ENCODE results near the gene RCAN1. TPM values are rescaled to one million over a fixed set of nuclear protein-coding genes. Genes with fewer than 3 reads are reported as not detected.

Gene RCAN1
- total and polyA plus RNA-seq, 9 donors = 8.6 to 26.7 (median 10.0) TPM

DNA sequence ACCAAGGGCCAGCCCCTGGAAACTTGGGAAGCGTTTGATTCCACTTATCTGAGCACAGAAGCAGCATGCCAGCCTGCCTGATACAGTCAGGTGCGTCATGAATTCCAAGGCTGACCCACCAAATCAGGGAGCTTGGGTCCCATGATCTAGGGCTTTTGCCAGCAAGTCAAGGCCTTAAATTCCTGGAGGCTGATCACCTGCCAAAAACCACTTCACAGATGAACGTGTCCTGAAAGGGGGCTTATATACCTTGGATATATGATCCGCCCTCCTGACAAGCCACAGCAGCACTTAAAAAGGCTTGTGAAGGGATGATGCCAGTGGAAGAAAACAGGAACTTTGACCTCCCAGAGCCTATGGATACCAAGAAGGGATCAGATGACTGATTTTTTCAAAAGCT, 29.9 kb upstream of the RCAN1 start:
- DNase-seq = no peak
- Histone ChIP-seq H3K9me3 (no peaks in the 10 kb centered on the region), H3K27ac (no peak overlapping the region), H3K27me3 (no peaks in the 10 kb centered on the region), H3K4me1 (ENCODE audit: insufficient read depth) (no peaks in the 10 kb centered on the region), H3K36me3 (no peaks in the 10 kb centered on the region), H3K4me3 (no peak overlapping the region)
- TF ChIP-seq POLR2A (IDR thresholded peaks at IDR 0.05) (no peak), EP300 (IDR thresholded peaks at IDR 0.05) (no peak)
- TF ChIP-seq, protein P1, sequence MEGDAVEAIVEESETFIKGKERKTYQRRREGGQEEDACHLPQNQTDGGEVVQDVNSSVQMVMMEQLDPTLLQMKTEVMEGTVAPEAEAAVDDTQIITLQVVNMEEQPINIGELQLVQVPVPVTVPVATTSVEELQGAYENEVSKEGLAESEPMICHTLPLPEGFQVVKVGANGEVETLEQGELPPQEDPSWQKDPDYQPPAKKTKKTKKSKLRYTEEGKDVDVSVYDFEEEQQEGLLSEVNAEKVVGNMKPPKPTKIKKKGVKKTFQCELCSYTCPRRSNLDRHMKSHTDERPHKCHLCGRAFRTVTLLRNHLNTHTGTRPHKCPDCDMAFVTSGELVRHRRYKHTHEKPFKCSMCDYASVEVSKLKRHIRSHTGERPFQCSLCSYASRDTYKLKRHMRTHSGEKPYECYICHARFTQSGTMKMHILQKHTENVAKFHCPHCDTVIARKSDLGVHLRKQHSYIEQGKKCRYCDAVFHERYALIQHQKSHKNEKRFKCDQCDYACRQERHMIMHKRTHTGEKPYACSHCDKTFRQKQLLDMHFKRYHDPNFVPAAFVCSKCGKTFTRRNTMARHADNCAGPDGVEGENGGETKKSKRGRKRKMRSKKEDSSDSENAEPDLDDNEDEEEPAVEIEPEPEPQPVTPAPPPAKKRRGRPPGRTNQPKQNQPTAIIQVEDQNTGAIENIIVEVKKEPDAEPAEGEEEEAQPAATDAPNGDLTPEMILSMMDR (IDR thresholded peaks at IDR 0.05) = no peak
- intact Hi-C loops (cut with DNase I) = no loop called here
- WGBS, 3 donors = 51 to 65% (median 52%) methylated on average over 4 of the region's 4 CpGs

DNA sequence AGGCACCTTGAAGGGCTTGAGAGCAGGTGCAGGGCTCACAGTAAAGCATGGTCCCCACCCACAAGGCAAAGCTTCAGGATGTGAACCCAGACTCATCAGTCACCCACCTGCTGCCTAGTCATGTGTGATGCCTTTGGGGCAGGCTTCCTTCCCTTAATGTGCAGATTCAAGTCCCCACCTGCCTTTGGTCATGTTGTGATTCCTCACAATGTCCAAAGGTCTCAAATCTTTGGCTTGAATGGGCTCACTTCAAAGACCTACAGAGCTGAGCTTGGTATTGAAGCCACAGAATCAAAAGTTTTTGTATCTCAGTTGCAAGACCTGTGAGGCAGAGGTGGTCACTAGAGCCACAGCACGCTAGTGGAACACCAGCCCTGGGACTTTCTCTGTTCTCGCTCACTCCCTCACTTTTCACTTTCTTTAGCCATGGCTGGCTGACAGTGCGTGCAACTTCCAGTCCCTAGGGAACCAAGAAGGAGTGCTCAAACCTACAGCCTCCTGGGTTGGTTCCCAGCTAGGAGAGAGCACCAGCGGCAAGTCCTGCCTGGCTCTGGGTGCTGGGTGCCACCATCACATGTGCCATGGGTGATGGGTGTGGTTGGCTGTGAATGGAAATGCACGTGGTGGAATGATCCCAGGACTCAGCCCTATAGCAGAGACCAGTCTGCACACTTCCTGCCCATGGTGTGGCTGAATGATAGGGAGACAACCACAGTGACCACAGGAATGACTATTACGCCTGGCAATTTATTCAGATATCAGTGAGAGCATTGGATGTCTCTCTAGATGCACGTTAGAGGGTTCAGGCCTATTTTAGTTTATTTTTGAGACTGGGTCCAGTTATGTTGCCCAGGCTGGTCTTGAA, 27.5 kb upstream of the RCAN1 start:
- no peak overlapping the region for H3K4me3 ChIP-seq
- WGBS, 3 donors = 84 to 92% (median 85%) methylated on average over 7 of the region's 7 CpGs
- no peaks in the 10 kb centered on the region for H3K9me3 ChIP-seq
- no peak overlapping the region for H3K27ac ChIP-seq
- intact Hi-C loops (cut with DNase I) = no loop called here
- no peak for DNase-seq
- TF ChIP-seq EP300 (IDR thresholded peaks at IDR 0.05) (no peak), POLR2A (IDR thresholded peaks at IDR 0.05) (no peak)
- TF ChIP-seq, protein P1 (IDR thresholded peaks at IDR 0.05) = no peak
- H3K36me3 ChIP-seq = no peaks in the 10 kb centered on the region
- no peaks in the 10 kb centered on the region for H3K4me1 ChIP-seq (ENCODE audit: insufficient read depth)
- H3K27me3 ChIP-seq = no peaks in the 10 kb centered on the region

DNA sequence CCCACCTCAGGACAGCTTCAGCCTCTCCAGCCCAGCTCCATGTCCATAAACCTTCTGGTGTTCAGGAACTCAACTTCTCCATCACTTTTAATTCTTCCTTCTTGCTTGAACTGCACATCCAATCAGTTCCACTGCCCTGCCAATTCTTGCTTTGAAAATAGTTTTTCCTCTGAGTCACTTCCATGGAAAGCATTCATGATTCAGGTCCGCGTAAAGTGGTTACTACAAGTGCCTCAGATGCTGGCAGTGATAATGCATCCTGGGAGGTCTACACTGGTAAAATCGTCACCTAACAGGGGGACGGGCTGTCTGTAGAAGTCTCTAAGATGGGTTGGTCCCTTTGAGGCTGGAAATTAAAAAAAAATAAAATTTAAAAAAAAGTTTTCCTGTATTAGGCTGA, 25.9 kb upstream of the RCAN1 start:
- Histone ChIP-seq H3K36me3 (no peaks in the 10 kb centered on the region), H3K27me3 (no peaks in the 10 kb centered on the region), H3K9me3 (no peaks in the 10 kb centered on the region), H3K4me3 (no peak overlapping the region), H3K27ac (no peak overlapping the region), H3K4me1 (ENCODE audit: insufficient read depth) (no peaks in the 10 kb centered on the region)
- TF ChIP-seq EP300 (IDR thresholded peaks at IDR 0.05) (no peak), POLR2A (IDR thresholded peaks at IDR 0.05) (no peak)
- TF ChIP-seq, protein P1 (IDR thresholded peaks at IDR 0.05) = no peak
- intact Hi-C loops (cut with DNase I) = no loop called here
- no peak for DNase-seq
- WGBS, 3 donors = 78 to 85% (median 84%) methylated on average over 4 of the region's 4 CpGs

DNA sequence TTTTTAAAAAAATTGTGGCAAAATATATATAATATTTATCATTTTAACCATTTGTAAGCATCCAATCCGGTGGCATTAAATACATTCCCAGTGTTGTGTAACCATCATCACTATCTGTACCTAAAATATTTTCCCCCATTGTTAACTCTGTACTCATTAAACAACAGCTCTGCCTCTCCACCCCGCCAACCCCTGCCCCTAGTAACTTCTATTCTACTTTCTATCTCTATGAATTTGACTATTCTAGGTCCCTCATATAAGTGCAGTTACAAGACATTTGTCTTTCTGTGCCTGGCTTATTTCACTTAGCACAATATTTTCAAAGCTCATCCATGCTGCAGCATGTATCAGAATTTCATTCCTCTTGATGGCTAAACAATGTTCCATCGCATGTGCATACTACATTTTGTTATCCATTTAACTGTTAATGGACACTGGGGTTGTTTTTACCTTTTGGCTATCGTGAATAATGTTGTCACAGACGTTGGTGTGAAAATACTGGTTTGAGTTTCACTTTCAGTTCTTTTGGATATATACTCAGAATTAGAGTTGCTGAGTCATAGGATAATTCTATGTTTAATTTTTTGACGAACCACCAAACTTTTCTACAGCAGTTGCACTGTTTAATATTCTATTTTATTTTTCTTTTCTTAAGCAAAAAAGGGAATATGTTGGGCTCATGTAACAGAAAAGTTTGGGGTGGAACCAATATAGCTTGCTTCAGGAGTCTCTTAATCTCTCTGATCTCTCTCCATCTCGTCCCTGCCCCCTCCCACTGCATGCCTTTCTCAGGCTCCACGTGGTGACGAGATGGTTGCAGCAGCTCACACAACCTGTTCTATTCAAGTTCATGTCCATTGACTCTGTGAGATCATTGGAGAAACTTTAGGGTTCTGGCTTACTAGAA, 25.2 kb upstream of the RCAN1 start:
- intact Hi-C loops (cut with DNase I) = loop anchor here in 1 of 4 donors (10.0 kb wide), 1 partner anchor 715 kb away; no protein-coding TSS in a partner anchor
- TF ChIP-seq, protein P1 (IDR thresholded peaks at IDR 0.05) = no peak
- TF ChIP-seq EP300 (IDR thresholded peaks at IDR 0.05) (no peak), POLR2A (IDR thresholded peaks at IDR 0.05) (no peak)
- Histone ChIP-seq H3K9me3 (no peaks in the 10 kb centered on the region), H3K4me3 (no peak overlapping the region), H3K36me3 (no peaks in the 10 kb centered on the region), H3K27me3 (no peaks in the 10 kb centered on the region), H3K4me1 (ENCODE audit: insufficient read depth) (no peaks in the 10 kb centered on the region), H3K27ac (no peak overlapping the region)
- no peak for DNase-seq
- 48 to 56% (median 48%) methylated on average over 9 of the region's 9 CpGs for WGBS, 3 donors
